HG02623 (cell line): ENCODE results near the gene NAGLU.
"Not testable (repeated sequence)": the region's sequence is repeated elsewhere in the genome, so short reads cannot be mapped to it uniquely, and the experiment has no call there.

Experiments
- ATAC-seq: cut with Tn5 transposase; IDR thresholded peaks from one replicate; pipeline ENCODE4 v1.9.1; 2021; ENCODE audit warnings: moderate library complexity; ENCODE audit not compliant: unreplicated experiment

The NAGLU gene

GRCh38 chr17:42543190-42544079 lies 7.4 kb downstream of the NAGLU start:
- ATAC-seq = no peak

- ATAC-seq = no peak
These were observed 8.8 kb downstream of the NAGLU start for GRCh38 chr17:42544874-42545283.

GRCh38 chr17:42545755-42546505 lies 9.9 kb downstream of the NAGLU start:
- not testable (repeated sequence) for ATAC-seq

- ATAC-seq = no peak
These were observed 11.0 kb downstream of the NAGLU start for GRCh38 chr17:42547001-42547461.

- no peak for ATAC-seq
These were observed 11.6 kb downstream of the NAGLU start for GRCh38 chr17:42547698-42548069.

- peak; percentile 57 for ATAC-seq
These were observed 12.2 kb downstream of the NAGLU start for GRCh38 chr17:42548070-42548837.

- ATAC-seq = no peak
These were observed 13.1 kb downstream of the NAGLU start for GRCh38 chr17:42548993-42549755.

- not testable (repeated sequence) for ATAC-seq
These were observed 16.7 kb downstream of the NAGLU start, which contains the start of gene HSD17B1 for GRCh38 chr17:42552736-42553135. HSD17B1 (plus strand) TSS chr17:42552923; CDS start chr17:42552934, 11 bp downstream.

GRCh38 chr17:42553161-42553818 lies 17.2 kb downstream of the NAGLU start:
- no peak for ATAC-seq

- no peak for ATAC-seq
These were observed 17.8 kb downstream of the NAGLU start for GRCh38 chr17:42553866-42554249.

- ATAC-seq = peak; percentile 86
These were observed 18.4 kb downstream of the NAGLU start for GRCh38 chr17:42554250-42555121.

- no peak for ATAC-seq
These were observed 19.1 kb downstream of the NAGLU start for GRCh38 chr17:42555122-42555622.

GRCh38 chr17:42555961-42556617 lies 20.0 kb downstream of the NAGLU start:
- not testable (repeated sequence) for ATAC-seq

GRCh38 chr17:42559075-42559474 lies 23.0 kb downstream of the NAGLU start:
- ATAC-seq = no peak

- ATAC-seq = no peak
These were observed 24.2 kb downstream of the NAGLU start for GRCh38 chr17:42560246-42560645.

- ATAC-seq = peak; percentile 58
These were observed 25.9 kb downstream of the NAGLU start, which contains the start of gene COASY for GRCh38 chr17:42561897-42562387. COASY (plus strand) TSS chr17:42562148; CDS start chr17:42562623, 475 bp downstream.

- no peak for ATAC-seq
These were observed 26.5 kb downstream of the NAGLU start for GRCh38 chr17:42562388-42563142.
